ENCODE data around the gene NXPE3.

- TF ChIP-seq CTCF (IDR thresholded peaks at IDR 0.05; ENCODE audit: control extremely low read depth in 1 of 3, insufficient read depth in 1 of 3, low read depth in 1 of 3, low read length in 3 of 3), result no peak
- no peak for TF ChIP-seq EZH2 (IDR thresholded peaks at IDR 0.05; ENCODE audit: low read depth, low read length, severe bottlenecking)
- TF ChIP-seq JUND (IDR thresholded peaks at IDR 0.05; ENCODE audit: low read length), result no peak
- TF ChIP-seq SRF (IDR thresholded peaks at IDR 0.05; ENCODE audit: low read depth, low read length), result no peak
- no peak for TF ChIP-seq RAD21 (IDR thresholded peaks at IDR 0.05 in 1 of 2, conservative IDR thresholded peaks at IDR 0.05 in 1 of 2; ENCODE audit: low read depth in 2 of 2, low read length in 2 of 2)
- no peak for TF ChIP-seq ATF3 (IDR thresholded peaks at IDR 0.05; ENCODE audit: insufficient read depth, low read depth, low read length)
- no peak for TF ChIP-seq JUN (IDR thresholded peaks at IDR 0.05; ENCODE audit: low read depth, low read length)
- no peak for TF ChIP-seq RBBP5 (IDR thresholded peaks at IDR 0.05; ENCODE audit: borderline replicate concordance, low read depth, low read length)
- no peak for TF ChIP-seq POLR2A (IDR thresholded peaks at IDR 0.05; ENCODE audit: control extremely low read depth in 1 of 2, low read depth in 2 of 2, low read length in 2 of 2)
- TF ChIP-seq BACH1 (IDR thresholded peaks at IDR 0.05; ENCODE audit: low read length), result no peak
- TF ChIP-seq SUZ12 (IDR thresholded peaks at IDR 0.05; ENCODE audit: low read length), result no peak
- no peak for TF ChIP-seq KDM1A (IDR thresholded peaks at IDR 0.05; ENCODE audit: borderline replicate concordance, low read length)
- TF ChIP-seq POLR2AphosphoS5 (IDR thresholded peaks at IDR 0.05; ENCODE audit: low read depth, low read length), result no peak
Measured at GRCh38 chr3:101796077-101796680, 17.2 kb downstream of the NXPE3 start.
